GM12873 (cell line): ENCODE results near the gene CPD.

Experiments used
- CTCF ChIP-seq: IDR thresholded peaks from 2 replicates; pipeline ENCODE4 v1.5.1; 2012; ENCODE audit warnings: low read depth, mild to moderate bottlenecking, moderate library complexity, low read length, control low read depth; ENCODE audit not compliant: insufficient read depth; ENCODE audit errors: missing control alignments

CPD gene

GRCh38 chr17:30393491-30393890 lies 14.8 kb downstream of the CPD start:
- no peak for TF ChIP-seq CTCF

- TF ChIP-seq CTCF: no peak
These were observed 15.5 kb downstream of the CPD start for GRCh38 chr17:30393911-30394867.

- no peak for TF ChIP-seq CTCF
These were observed 16.8 kb downstream of the CPD start for GRCh38 chr17:30395398-30396022.

GRCh38 chr17:30396129-30396528 lies 17.4 kb downstream of the CPD start:
- no peak for TF ChIP-seq CTCF

GRCh38 chr17:30396612-30397011 lies 17.9 kb downstream of the CPD start:
- no peak for TF ChIP-seq CTCF

GRCh38 chr17:30398328-30399041 lies 19.8 kb downstream of the CPD start:
- TF ChIP-seq CTCF: no peak

GRCh38 chr17:30401097-30401496 lies 22.4 kb downstream of the CPD start:
- TF ChIP-seq CTCF: no peak
